Esophagus squamous epithelium (tissue), 5 donors: ENCODE results near the gene SMOC1. TPM values are rescaled to one million over a fixed set of nuclear protein-coding genes. Genes with fewer than 3 reads are reported as not detected.

Experiments used
- DNase-seq: peaks from one replicate; lab custom pipeline; 2025; lab: John Stamatoyannopoulos, UW
- H3K27ac ChIP-seq, 4 donors: fragments of 200-600 bp; sonication (generic); one replicate each; pipeline ENCODE4 v1.5.1; 2016 to 2019; ENCODE audit warnings: mild to moderate bottlenecking in 1 of 4
- H3K27me3 ChIP-seq, 4 donors: fragments of 200-600 bp; sonication (generic); 1 replicate in 3 of 4; 2 replicates in 1 of 4; pipeline versions ENCODE4 v1.5.1 to v1.6.0; 2017 to 2021; ENCODE audit warnings: antibody characterized with exemption in 1 of 4
- H3K36me3 ChIP-seq, 3 donors: fragments of 200-600 bp; sonication (generic); one replicate each; pipeline ENCODE4 v1.5.1; 2016 to 2019
- H3K4me1 ChIP-seq, 3 donors: fragments of 200-600 bp; sonication (generic); one replicate each; pipeline ENCODE4 v1.5.1; 2017 to 2019
- H3K4me3 ChIP-seq, 4 donors: fragments of 200-600 bp; sonication (generic); 1 replicate in 3 of 4; 2 replicates in 1 of 4; pipeline ENCODE4 v1.5.1; 2016 to 2019; ENCODE audit warnings: mild to moderate bottlenecking in 2 of 4, moderate library complexity in 1 of 4
- H3K9me3 ChIP-seq, 3 donors: fragments of 200-600 bp; sonication (generic); one replicate each; pipeline ENCODE4 v1.5.1; 2016 to 2019
- POLR2A ChIP-seq, 4 donors: fragments of 450-650 bp; IDR thresholded peaks; one replicate each; pipeline ENCODE4 v1.6.1; 2017; ENCODE audit warnings: antibody characterized with exemption in 4 of 4, mild to moderate bottlenecking in 4 of 4, moderate library complexity in 3 of 4
- WGBS, 2 donors: methylation state at CpG; one replicate each; pipeline ENCODE4 v1.1.5; 2018; 5-methylcytosine and 5-hydroxymethylcytosine counted together
- intact Hi-C: fragments of 100-400 bp; cut with DNase I; formaldehyde crosslinking; loops from one replicate; pipeline ENCODE4 v1.15.0; 2022
- total RNA-seq, 4 donors: library from RNA; depleted of rRNA; stranded (reverse); fragments of >200 nt; gene quantifications; one replicate each; pipeline ENCODE4 v1.1.0, GENCODE V29; 2016
- TF ChIP-seq, protein P1 (sequence below), 6 experiments: fragments of 450-650 bp in 4 of 6; fragments of 200-600 bp in 2 of 6; sonication (generic) in 2 of 6; IDR thresholded peaks; one replicate each; pipeline ENCODE4 v1.5.1; 2016 to 2019; ENCODE audit warnings: antibody characterized with exemption in 6 of 6, mild to moderate bottlenecking in 4 of 6, moderate library complexity in 4 of 6
- donor health status: DM: yes; HTN: yes; CAD: no.

The SMOC1 gene
- total RNA-seq, 4 donors from 2014 or later = 1.1 TPM; not detected in 3

DNA sequence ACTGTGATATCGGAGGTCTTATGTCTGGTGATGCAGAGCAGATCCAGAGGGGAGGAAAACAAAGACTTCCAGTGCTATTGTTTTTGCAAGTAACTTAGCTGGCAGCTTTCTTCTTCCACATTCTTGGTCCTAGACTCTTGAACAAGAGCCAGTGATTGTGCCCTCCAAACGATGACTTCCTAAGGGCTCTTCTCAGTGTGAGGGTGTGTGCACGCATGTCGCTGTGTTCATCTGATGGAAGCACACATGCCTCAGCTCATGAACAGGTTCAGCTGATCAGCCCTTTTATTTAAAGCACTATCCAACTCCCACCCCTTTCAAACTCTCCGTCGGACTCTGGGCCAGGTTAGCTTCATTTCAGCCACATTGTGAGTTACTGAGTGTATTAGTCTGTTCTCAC lies 59.5 kb downstream of the SMOC1 start:
- no peaks in the 10 kb centered on the region for H3K36me3 ChIP-seq
- H3K4me3 ChIP-seq = no peak overlapping the region
- H3K4me1 ChIP-seq = no peaks in the 10 kb centered on the region
- intact Hi-C loops = no loop called here
- no peaks in the 10 kb centered on the region for H3K9me3 ChIP-seq
- no peak for TF ChIP-seq POLR2A (IDR thresholded peaks at IDR 0.05)
- TF ChIP-seq, protein P1, sequence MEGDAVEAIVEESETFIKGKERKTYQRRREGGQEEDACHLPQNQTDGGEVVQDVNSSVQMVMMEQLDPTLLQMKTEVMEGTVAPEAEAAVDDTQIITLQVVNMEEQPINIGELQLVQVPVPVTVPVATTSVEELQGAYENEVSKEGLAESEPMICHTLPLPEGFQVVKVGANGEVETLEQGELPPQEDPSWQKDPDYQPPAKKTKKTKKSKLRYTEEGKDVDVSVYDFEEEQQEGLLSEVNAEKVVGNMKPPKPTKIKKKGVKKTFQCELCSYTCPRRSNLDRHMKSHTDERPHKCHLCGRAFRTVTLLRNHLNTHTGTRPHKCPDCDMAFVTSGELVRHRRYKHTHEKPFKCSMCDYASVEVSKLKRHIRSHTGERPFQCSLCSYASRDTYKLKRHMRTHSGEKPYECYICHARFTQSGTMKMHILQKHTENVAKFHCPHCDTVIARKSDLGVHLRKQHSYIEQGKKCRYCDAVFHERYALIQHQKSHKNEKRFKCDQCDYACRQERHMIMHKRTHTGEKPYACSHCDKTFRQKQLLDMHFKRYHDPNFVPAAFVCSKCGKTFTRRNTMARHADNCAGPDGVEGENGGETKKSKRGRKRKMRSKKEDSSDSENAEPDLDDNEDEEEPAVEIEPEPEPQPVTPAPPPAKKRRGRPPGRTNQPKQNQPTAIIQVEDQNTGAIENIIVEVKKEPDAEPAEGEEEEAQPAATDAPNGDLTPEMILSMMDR (IDR thresholded peaks at IDR 0.05) = no peak
- DNase-seq = no peak
- 71 to 80% methylated on average over 6 of the region's 6 CpGs for WGBS, 2 donors
- H3K27me3 ChIP-seq = peaks cover 0 to 90% (median 0%) of the 10 kb centered on the region in 4 donors
- no peak overlapping the region for H3K27ac ChIP-seq

DNA sequence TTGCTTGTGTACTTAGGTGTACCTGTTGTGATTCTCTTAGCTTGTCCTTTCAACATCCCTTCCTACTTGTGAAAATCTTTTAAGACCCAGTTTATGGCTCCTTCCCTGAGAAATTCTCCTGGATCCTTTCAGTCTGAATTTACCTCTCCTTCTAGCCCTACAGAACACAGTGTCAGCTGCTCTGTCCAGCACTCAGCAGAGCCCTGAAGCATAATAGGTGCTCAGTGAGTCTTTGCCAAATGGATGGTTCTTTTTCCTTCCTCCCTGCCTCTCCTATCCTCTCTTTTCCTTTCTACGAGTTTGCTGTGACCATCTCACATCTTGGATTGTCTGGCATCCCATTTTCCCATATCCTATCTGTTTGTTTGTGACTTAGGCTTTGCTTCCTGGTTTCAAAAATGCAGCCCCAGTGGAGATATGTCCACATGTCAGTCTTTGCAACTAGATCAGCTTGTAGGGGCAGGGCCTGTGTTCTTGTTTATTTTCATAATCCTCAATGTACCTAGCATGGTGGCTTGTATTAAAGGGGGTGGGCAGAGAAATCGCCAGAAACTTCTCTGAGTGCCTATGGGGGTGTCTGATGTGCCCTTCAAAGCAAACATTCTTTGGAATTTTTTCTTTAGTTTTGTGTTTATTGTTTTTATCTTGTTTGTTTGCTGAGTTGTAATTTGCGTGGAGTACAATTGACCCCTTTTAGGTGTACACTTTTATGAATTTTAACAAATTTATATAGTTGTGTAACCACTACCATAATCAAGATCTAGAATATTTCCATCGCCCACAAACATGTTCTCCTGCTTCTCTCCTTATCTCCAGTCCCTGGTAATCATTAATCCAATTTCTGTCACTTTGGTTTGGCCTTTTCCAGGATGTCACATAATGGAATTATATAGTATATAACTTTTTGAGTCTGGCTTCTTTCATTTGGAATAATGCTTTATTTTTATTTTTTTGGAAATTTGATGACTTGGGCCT lies 62.8 kb downstream of the SMOC1 start:
- H3K9me3 ChIP-seq = peaks cover 0 to 9% (median 6%) of the 10 kb centered on the region in 3 donors
- 47 to 51% methylated on average over 4 of the region's 4 CpGs for WGBS, 2 donors
- TF ChIP-seq POLR2A (IDR thresholded peaks at IDR 0.05) = no peak
- TF ChIP-seq, protein P1 (IDR thresholded peaks at IDR 0.05) = no peak
- no peak for DNase-seq
- no peaks in the 10 kb centered on the region for H3K36me3 ChIP-seq
- no peaks in the 10 kb centered on the region for H3K4me1 ChIP-seq
- H3K4me3 ChIP-seq = no peak overlapping the region
- H3K27me3 ChIP-seq = peaks cover 0 to 62% (median 0%) of the 10 kb centered on the region in 4 donors
- no peak overlapping the region for H3K27ac ChIP-seq
- intact Hi-C loops = no loop called here

GRCh38 chr14:69943084-69943780 lies 64.0 kb downstream of the SMOC1 start:
- peaks cover 0 to 55% (median 0%) of the 10 kb centered on the region in 4 donors for H3K27me3 ChIP-seq
- 51 to 55% methylated on average over 8 to 9 of the region's 12 CpGs for WGBS, 2 donors

DNA sequence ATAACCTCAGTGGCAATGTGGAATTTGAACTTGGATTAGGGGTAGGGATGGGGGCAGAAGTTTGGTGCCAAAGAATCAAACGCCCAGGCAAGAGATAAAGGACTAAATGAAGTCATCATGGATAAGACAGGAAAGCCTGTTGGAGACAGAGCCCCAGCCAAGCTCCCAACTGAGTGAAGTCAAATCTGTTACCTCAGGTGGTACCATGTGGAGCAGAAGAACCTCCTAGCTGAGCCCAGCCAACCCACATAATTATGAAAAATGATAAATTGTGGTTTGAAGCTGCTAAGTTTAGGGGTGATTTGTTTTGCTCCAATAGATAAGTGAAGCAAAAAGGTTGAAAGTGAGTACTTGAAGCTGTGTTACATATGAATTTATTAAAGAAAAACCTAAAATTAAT lies 66.1 kb downstream of the SMOC1 start:
- no peak overlapping the region for H3K4me3 ChIP-seq
- TF ChIP-seq, protein P1 (IDR thresholded peaks at IDR 0.05) = no peak
- no peak for TF ChIP-seq POLR2A (IDR thresholded peaks at IDR 0.05)
- intact Hi-C loops = no loop called here

More at GRCh38 chr14:69943084-69943780, 64.0 kb downstream of the SMOC1 start:
- Histone ChIP-seq H3K27ac (no peak overlapping the region), H3K9me3 (peaks cover 0 to 9% (median 6%) of the 10 kb centered on the region in 3 donors), H3K4me1 (no peaks in the 10 kb centered on the region), H3K36me3 (no peaks in the 10 kb centered on the region), H3K4me3 (no peak overlapping the region)
- no peak for DNase-seq
- TF ChIP-seq, protein P1 (IDR thresholded peaks at IDR 0.05) = no peak
- TF ChIP-seq POLR2A (IDR thresholded peaks at IDR 0.05) = no peak
- intact Hi-C loops = no loop called here

More for the DNA sequence above, 66.1 kb downstream of the SMOC1 start:
- Histone ChIP-seq H3K27me3 (peaks cover 0 to 36% (median 0%) of the 10 kb centered on the region in 4 donors), H3K4me1 (no peaks in the 10 kb centered on the region), H3K9me3 (peaks cover 0 to 9% (median 6%) of the 10 kb centered on the region in 3 donors), H3K27ac (no peak overlapping the region), H3K36me3 (no peaks in the 10 kb centered on the region)
- no peak for DNase-seq
- 38 to 45% methylated on average over 1 of the region's 1 CpG for WGBS, 2 donors
